ENCODE measurements around the gene ELMO3.
A peak's percentile ranks its signal among the peaks of the same experiment; 100 is the strongest.

The ELMO3 gene

GRCh38 chr16:67184453-67184994 lies 14.4 kb upstream of the ELMO3 start:
- DNase-seq, result peak; percentile 36
- no peaks in the 10 kb centered on the region for H3K79me2 ChIP-seq (ENCODE audit: control insufficient read depth, insufficient read depth, low read length)
- H2AK5ac ChIP-seq (ENCODE audit: low read length), result no peak overlapping the region
- H3K18ac ChIP-seq (ENCODE audit: low read length), result no peak overlapping the region
- H2BK15ac ChIP-seq (replicated peaks; ENCODE audit: low read depth), result no peak overlapping the region
- H3K36me3 ChIP-seq (ENCODE audit: control insufficient read depth, insufficient read depth, low read length), result no peaks in the 10 kb centered on the region
- no peak overlapping the region for H2BK120ac ChIP-seq (ENCODE audit: low read depth, low read length)
- H3K4me3 ChIP-seq (ENCODE audit: low read length), result peak overlapping the region; percentile 30
- H3K4me2 ChIP-seq (ENCODE audit: low read length), result peak overlapping the region; percentile 92
- peak overlapping the region; percentile 19 for H3K23ac ChIP-seq (ENCODE audit: low read length)
- H3K27ac ChIP-seq (ENCODE audit: low read depth, low read length), result no peak overlapping the region
- H4K8ac ChIP-seq (ENCODE audit: low read depth, low read length), result no peak overlapping the region
- peak overlapping the region; percentile 65 for H3K56ac ChIP-seq (ENCODE audit: low read length)
- WGBS (ENCODE audit: extremely low coverage, insufficient coverage, low lambda C conversion rate), result no CpG with 5 or more reads among the region's 59 CpGs
- no peak overlapping the region for H4K5ac ChIP-seq (ENCODE audit: low read length)
- H2BK5ac ChIP-seq (ENCODE audit: low read length), result no peak overlapping the region
- H3K4me1 ChIP-seq (ENCODE audit: control insufficient read depth, low read depth, low read length), result peaks cover 3% of the 10 kb centered on the region
- H3K4ac ChIP-seq (ENCODE audit: low read depth, low read length), result no peak overlapping the region
- peak overlapping the region; percentile 69 for H3K9ac ChIP-seq (ENCODE audit: low read length)
- H3K27me3 ChIP-seq (ENCODE audit: insufficient read depth, low read length, poor library complexity), result no peaks in the 10 kb centered on the region
- H3K79me1 ChIP-seq (ENCODE audit: low read length), result peaks cover 4% of the 10 kb centered on the region

GRCh38 chr16:67184995-67185650 lies 13.8 kb upstream of the ELMO3 start:
- no peak overlapping the region for H2BK5ac ChIP-seq (ENCODE audit: low read length)
- H3K79me2 ChIP-seq (ENCODE audit: control insufficient read depth, insufficient read depth, low read length), result no peaks in the 10 kb centered on the region
- H2BK15ac ChIP-seq (replicated peaks; ENCODE audit: low read depth), result no peak overlapping the region
- no peaks in the 10 kb centered on the region for H3K36me3 ChIP-seq (ENCODE audit: control insufficient read depth, insufficient read depth, low read length)
- H3K18ac ChIP-seq (ENCODE audit: low read length), result no peak overlapping the region
- peaks cover 3% of the 10 kb centered on the region for H3K4me1 ChIP-seq (ENCODE audit: control insufficient read depth, low read depth, low read length)
- no CpG with 5 or more reads among the region's 43 CpGs for WGBS (ENCODE audit: extremely low coverage, insufficient coverage, low lambda C conversion rate)
- H3K27me3 ChIP-seq (ENCODE audit: insufficient read depth, low read length, poor library complexity), result no peaks in the 10 kb centered on the region
- no peak overlapping the region for H3K56ac ChIP-seq (ENCODE audit: low read length)
- H2BK120ac ChIP-seq (ENCODE audit: low read depth, low read length), result no peak overlapping the region
- no peak overlapping the region for H3K27ac ChIP-seq (ENCODE audit: low read depth, low read length)
- H2AK5ac ChIP-seq (ENCODE audit: low read length), result no peak overlapping the region
- H4K5ac ChIP-seq (ENCODE audit: low read length), result no peak overlapping the region
- DNase-seq, result peak; percentile 94
- H3K4me2 ChIP-seq (ENCODE audit: low read length), result no peak overlapping the region
- H3K79me1 ChIP-seq (ENCODE audit: low read length), result peaks cover 4% of the 10 kb centered on the region
- no peak overlapping the region for H3K9ac ChIP-seq (ENCODE audit: low read length)
- no peak overlapping the region for H3K4ac ChIP-seq (ENCODE audit: low read depth, low read length)
- no peak overlapping the region for H3K4me3 ChIP-seq (ENCODE audit: low read length)
- no peak overlapping the region for H4K8ac ChIP-seq (ENCODE audit: low read depth, low read length)
- H3K23ac ChIP-seq (ENCODE audit: low read length), result no peak overlapping the region

GRCh38 chr16:67185651-67186134 lies 13.2 kb upstream of the ELMO3 start:
- Histone ChIP-seq H3K36me3 (ENCODE audit: control insufficient read depth, insufficient read depth, low read length) (no peaks in the 10 kb centered on the region), H3K18ac (ENCODE audit: low read length) (no peak overlapping the region), H3K23ac (ENCODE audit: low read length) (no peak overlapping the region), H2BK15ac (replicated peaks; ENCODE audit: low read depth) (no peak overlapping the region), H3K79me2 (ENCODE audit: control insufficient read depth, insufficient read depth, low read length) (no peaks in the 10 kb centered on the region), H3K27me3 (ENCODE audit: insufficient read depth, low read length, poor library complexity) (no peaks in the 10 kb centered on the region), H3K4ac (ENCODE audit: low read depth, low read length) (no peak overlapping the region), H2AK5ac (ENCODE audit: low read length) (no peak overlapping the region), H4K5ac (ENCODE audit: low read length) (no peak overlapping the region), H3K27ac (ENCODE audit: low read depth, low read length) (no peak overlapping the region), H3K4me2 (ENCODE audit: low read length) (no peak overlapping the region), H3K79me1 (ENCODE audit: low read length) (peaks cover 4% of the 10 kb centered on the region), H2BK5ac (ENCODE audit: low read length) (no peak overlapping the region), H2BK120ac (ENCODE audit: low read depth, low read length) (no peak overlapping the region), H3K4me1 (ENCODE audit: control insufficient read depth, low read depth, low read length) (peaks cover 3% of the 10 kb centered on the region), H3K56ac (ENCODE audit: low read length) (no peak overlapping the region), H3K9ac (ENCODE audit: low read length) (no peak overlapping the region), H4K8ac (ENCODE audit: low read depth, low read length) (no peak overlapping the region), H3K4me3 (ENCODE audit: low read length) (no peak overlapping the region)
- WGBS (ENCODE audit: extremely low coverage, insufficient coverage, low lambda C conversion rate), result no CpG with 5 or more reads among the region's 12 CpGs
- no peak for DNase-seq

GRCh38 chr16:67186550-67186950 lies 12.4 kb upstream of the ELMO3 start:
- H3K79me2 ChIP-seq (ENCODE audit: control insufficient read depth, insufficient read depth, low read length), result no peaks in the 10 kb centered on the region
- H3K4ac ChIP-seq (ENCODE audit: low read depth, low read length), result no peak overlapping the region
- peak; percentile 88 for DNase-seq
- H3K4me1 ChIP-seq (ENCODE audit: control insufficient read depth, low read depth, low read length), result peaks cover 3% of the 10 kb centered on the region
- H3K27ac ChIP-seq (ENCODE audit: low read depth, low read length), result no peak overlapping the region
- no CpG with 5 or more reads among the region's 5 CpGs for WGBS (ENCODE audit: extremely low coverage, insufficient coverage, low lambda C conversion rate)
- no peak overlapping the region for H3K9ac ChIP-seq (ENCODE audit: low read length)
- no peak overlapping the region for H2BK5ac ChIP-seq (ENCODE audit: low read length)
- H4K8ac ChIP-seq (ENCODE audit: low read depth, low read length), result no peak overlapping the region
- H3K56ac ChIP-seq (ENCODE audit: low read length), result peak overlapping the region; percentile 15
- H2AK5ac ChIP-seq (ENCODE audit: low read length), result no peak overlapping the region
- H3K36me3 ChIP-seq (ENCODE audit: control insufficient read depth, insufficient read depth, low read length), result no peaks in the 10 kb centered on the region
- peaks cover 4% of the 10 kb centered on the region for H3K79me1 ChIP-seq (ENCODE audit: low read length)
- no peak overlapping the region for H2BK120ac ChIP-seq (ENCODE audit: low read depth, low read length)
- no peaks in the 10 kb centered on the region for H3K27me3 ChIP-seq (ENCODE audit: insufficient read depth, low read length, poor library complexity)
- H3K4me2 ChIP-seq (ENCODE audit: low read length), result no peak overlapping the region
- H2BK15ac ChIP-seq (replicated peaks; ENCODE audit: low read depth), result no peak overlapping the region
- no peak overlapping the region for H3K4me3 ChIP-seq (ENCODE audit: low read length)
- H3K18ac ChIP-seq (ENCODE audit: low read length), result no peak overlapping the region
- H3K23ac ChIP-seq (ENCODE audit: low read length), result no peak overlapping the region
- no peak overlapping the region for H4K5ac ChIP-seq (ENCODE audit: low read length)

GRCh38 chr16:67187175-67187890 lies 11.6 kb upstream of the ELMO3 start:
- H4K5ac ChIP-seq (ENCODE audit: low read length), result no peak overlapping the region

More at GRCh38 chr16:67187175-67187890, 11.6 kb upstream of the ELMO3 start:
- Histone ChIP-seq H3K27me3 (ENCODE audit: insufficient read depth, low read length, poor library complexity) (no peaks in the 10 kb centered on the region), H3K9ac (ENCODE audit: low read length) (no peak overlapping the region), H2BK5ac (ENCODE audit: low read length) (no peak overlapping the region), H3K18ac (ENCODE audit: low read length) (no peak overlapping the region), H3K4ac (ENCODE audit: low read depth, low read length) (no peak overlapping the region), H3K23ac (ENCODE audit: low read length) (no peak overlapping the region), H3K4me2 (ENCODE audit: low read length) (no peak overlapping the region), H4K8ac (ENCODE audit: low read depth, low read length) (no peak overlapping the region), H3K36me3 (ENCODE audit: control insufficient read depth, insufficient read depth, low read length) (no peaks in the 10 kb centered on the region), H2BK120ac (ENCODE audit: low read depth, low read length) (no peak overlapping the region), H3K56ac (ENCODE audit: low read length) (no peak overlapping the region), H3K4me3 (ENCODE audit: low read length) (no peak overlapping the region), H2AK5ac (ENCODE audit: low read length) (no peak overlapping the region), H3K27ac (ENCODE audit: low read depth, low read length) (no peak overlapping the region), H3K4me1 (ENCODE audit: control insufficient read depth, low read depth, low read length) (peaks cover 3% of the 10 kb centered on the region), H3K79me1 (ENCODE audit: low read length) (peaks cover 4% of the 10 kb centered on the region), H2BK15ac (replicated peaks; ENCODE audit: low read depth) (no peak overlapping the region), H3K79me2 (ENCODE audit: control insufficient read depth, insufficient read depth, low read length) (peaks cover 3% of the 10 kb centered on the region)
- no CpG with 5 or more reads among the region's 26 CpGs for WGBS (ENCODE audit: extremely low coverage, insufficient coverage, low lambda C conversion rate)
- DNase-seq, result no peak
